Calu3 (cell line): ENCODE measurements around the gene C5orf24. TPM values are rescaled to one million over a fixed set of nuclear protein-coding genes. Genes with fewer than 3 reads are reported as not detected.

Experiments used
- BruUV-seq: library from RNA; stranded (reverse); fragments of 400-500 nt; replicated peaks from 2 replicates; lab custom pipeline; 2021; lab: Mats Ljungman, UMichigan
- CTCF ChIA-PET: fragments of 300-600 bp; sonication (Branson Sonifier 250); formaldehyde crosslinking; loops from one replicate; lab custom pipeline; 2022; ENCODE audit warnings: antibody characterized with exemption; lab: Charles Lee
- DNase-seq: peaks from one replicate; pipeline ENCODE4 v3.0.0; 2022
- H3K27ac Mint-ChIP-seq: one replicate; pipeline ENCODE4 v1.8.0; 2022; ENCODE audit warnings: mixed read lengths; ENCODE audit not compliant: unreplicated experiment
- H3K27me3 Mint-ChIP-seq: one replicate; pipeline ENCODE4 v1.8.0; 2022; ENCODE audit warnings: mixed read lengths; ENCODE audit not compliant: unreplicated experiment
- H3K36me3 Mint-ChIP-seq: one replicate; pipeline ENCODE4 v1.8.0; 2022; ENCODE audit warnings: mild to moderate bottlenecking, moderate library complexity, mixed read lengths; ENCODE audit not compliant: insufficient read depth, unreplicated experiment
- H3K4me1 Mint-ChIP-seq: one replicate; pipeline ENCODE4 v1.8.0; 2022; ENCODE audit warnings: mild to moderate bottlenecking, low read depth, mixed read lengths; ENCODE audit not compliant: unreplicated experiment
- H3K4me3 Mint-ChIP-seq: one replicate; pipeline ENCODE4 v1.8.0; 2022; ENCODE audit warnings: mild to moderate bottlenecking, low read depth, moderate library complexity, mixed read lengths; ENCODE audit not compliant: unreplicated experiment
- H3K9me3 Mint-ChIP-seq: one replicate; pipeline ENCODE4 v1.8.0; 2022; ENCODE audit warnings: low read depth, mixed read lengths; ENCODE audit not compliant: unreplicated experiment
- CTCF ChIP-seq: fragments of 200-600 bp; IDR thresholded peaks from one replicate; pipeline ENCODE4 v1.8.0; 2022; ENCODE audit warnings: antibody characterized with exemption; ENCODE audit not compliant: unreplicated experiment
- intact Hi-C: fragments of 100-400 bp; cut with micrococcal nuclease; formaldehyde crosslinking; loops from one replicate; pipeline ENCODE4 v1.10.0; 2022; ENCODE audit not compliant: unreplicated experiment
- total RNA-seq: library from RNA; stranded (reverse); gene quantifications from 2 replicates; pipeline ENCODE4 v1.2.3, GENCODE V29; 2022

Gene C5orf24
- total RNA-seq, 1 experiment from 2014 or later = 63.4 TPM

- Mint-ChIP-seq H3K27ac (peak overlapping the region; percentile 92), H3K4me3 (peak overlapping the region; percentile 82), H3K36me3 (peaks cover 24% of the 10 kb centered on the region), H3K4me1 (no peaks in the 10 kb centered on the region), H3K27me3 (no peaks in the 10 kb centered on the region), H3K9me3 (no peaks in the 10 kb centered on the region)
- CTCF ChIA-PET = interaction anchor here (0.6 to 1.9 kb wide), 13 partner anchors 11 to 318 kb away, joined by 3 to 11 read pairs (median 5); partner anchors contain the start of genes C5orf24, CAMLG, DDX46 and TXNDC15
- intact Hi-C loops = loop anchor here (2.0 to 10.0 kb wide), 2 partner anchors 59 to 171 kb away; partner anchors contain the start of gene CAMLG
- TF ChIP-seq CTCF = peak; percentile 73
- DNase-seq = no peak
- BruUV-seq = no TSS peak
Measured at GRCh38 chr5:134905246-134905996, 59.7 kb downstream of the C5orf24 start.

- CTCF ChIA-PET = interaction anchor here (1.1 kb wide), 1 partner anchor 11 kb away, joined by 3 read pairs; no protein-coding TSS in a partner anchor
- peaks cover 29% of the 10 kb centered on the region for H3K36me3 Mint-ChIP-seq
- H3K9me3 Mint-ChIP-seq = no peaks in the 10 kb centered on the region
- no peak for DNase-seq
- no TSS peak for BruUV-seq
- H3K27ac Mint-ChIP-seq = no peak overlapping the region
- no peaks in the 10 kb centered on the region for H3K27me3 Mint-ChIP-seq
- TF ChIP-seq CTCF = no peak
- intact Hi-C loops = loop anchor here (10.0 kb wide), 1 partner anchor 172 kb away; the partner anchor contains the start of gene CAMLG
- peak overlapping the region; percentile 82 for H3K4me3 Mint-ChIP-seq
- H3K4me1 Mint-ChIP-seq = no peaks in the 10 kb centered on the region
Measured at GRCh38 chr5:134906811-134907210, 61.0 kb downstream of the C5orf24 start.

Other genes starting within 250 kb of the C5orf24 start
- 86.9 and 95.4 TPM in 2 replicates for gene SAR1B, start 213.1 kb upstream of the C5orf24 start, total RNA-seq
- 35.2 and 38.4 TPM in 2 replicates for gene SEC24A, start 197.2 kb upstream of the C5orf24 start, total RNA-seq
- 21.7 and 22.8 TPM in 2 replicates for gene CAMLG, start 107.4 kb upstream of the C5orf24 start, total RNA-seq
- 88.2 and 95.8 TPM in 2 replicates for gene DDX46, start 87.2 kb upstream of the C5orf24 start, total RNA-seq
- 33.8 and 34.2 TPM in 2 replicates for gene TXNDC15, start 28.4 kb downstream of the C5orf24 start, total RNA-seq
- 18.1 and 18.8 TPM in 2 replicates for gene PCBD2, start 59.2 kb downstream of the C5orf24 start, total RNA-seq
- 1.4 and 1.5 TPM in 2 replicates for gene CATSPER3, start 121.9 kb downstream of the C5orf24 start, total RNA-seq
- 12.1 and 12.9 TPM in 2 replicates for gene PITX1, start 188.3 kb downstream of the C5orf24 start, total RNA-seq